Transverse colon (tissue), 3 donors: Measurements from ENCODE around the gene KIF26A.

Experiments
- CTCF ChIP-seq, 5 experiments: fragments of 200-600 bp in 3 of 5; fragments of 450-650 bp in 2 of 5; sonication (generic) in 3 of 5; IDR thresholded peaks; 1 replicate in 2 of 5; 2 replicates in 3 of 5; pipeline ENCODE4 v1.5.1; 2016 to 2017; ENCODE audit warnings: antibody characterized with exemption in 5 of 5, inconsistent platforms in 3 of 5, mild to moderate bottlenecking in 2 of 5, moderate library complexity in 1 of 5
- EP300 ChIP-seq: sonication (generic); formaldehyde crosslinking; IDR thresholded peaks from one replicate; pipeline ENCODE4 v1.6.1; 2017; ENCODE audit warnings: antibody characterized with exemption, low read depth
- POLR2A ChIP-seq: fragments of 450-650 bp; IDR thresholded peaks from one replicate; pipeline ENCODE4 v1.6.1; 2016; ENCODE audit warnings: antibody characterized with exemption, mild to moderate bottlenecking, moderate library complexity

- TF ChIP-seq CTCF (IDR thresholded peaks at IDR 0.05), result no peak
- TF ChIP-seq EP300, result no peak
- TF ChIP-seq POLR2A, result no peak
Observed at GRCh38 chr14:104164512-104164911, 26.1 kb downstream of the KIF26A start.
